Activated CD8-positive, alpha-beta T cell treated with anti-CD3 and anti-CD28 coated beads for 36 hours (primary cell): ENCODE measurements around the gene PSG11. TPM values are rescaled to one million over a fixed set of nuclear protein-coding genes. Genes with fewer than 3 reads are reported as not detected.
A peak's percentile ranks its signal among the peaks of the same experiment; 100 is the strongest.
"Not testable (repeated sequence)": the region's sequence is repeated elsewhere in the genome, so short reads cannot be mapped to it uniquely, and the experiment has no call there.

ENCODE experiments used
- ATAC-seq: fragments of 200-7000 bp; cut with Tn5 transposase; one replicate; pipeline ENCODE4 v1.10.0; 2021; ENCODE audit warnings: mild to moderate bottlenecking, moderate library complexity
- CTCF ChIA-PET: fragments of 350-600 bp; sonication (Branson Sonifier 250); formaldehyde crosslinking; loops from one replicate; lab custom pipeline; 2021; ENCODE audit warnings: antibody characterized with exemption; lab: Charles Lee
- POLR2A ChIA-PET: fragments of 350-600 bp; sonication (Branson Sonifier 250); formaldehyde crosslinking; loops from one replicate; lab custom pipeline; 2021; ENCODE audit warnings: antibody characterized with exemption; lab: Charles Lee
- DNase-seq: peaks from one replicate; pipeline ENCODE4 v3.0.0-alpha.2; 2020
- H3K27ac Mint-ChIP-seq: one replicate; pipeline ENCODE4 v1.8.0; 2021; ENCODE audit warnings: mild to moderate bottlenecking, mixed read lengths
- H3K27me3 Mint-ChIP-seq: one replicate; pipeline ENCODE4 v1.8.0; 2021; ENCODE audit warnings: mixed read lengths
- H3K36me3 Mint-ChIP-seq: one replicate; pipeline ENCODE4 v1.8.0; 2021; ENCODE audit warnings: low read depth, mixed read lengths
- H3K4me1 Mint-ChIP-seq: one replicate; pipeline ENCODE4 v1.8.0; 2021; ENCODE audit warnings: low read depth, mixed read lengths
- H3K4me3 Mint-ChIP-seq: one replicate; pipeline ENCODE4 v1.8.0; 2021; ENCODE audit warnings: mild to moderate bottlenecking, moderate library complexity, mixed read lengths
- H3K9me3 Mint-ChIP-seq: one replicate; pipeline ENCODE4 v1.8.0; 2021; ENCODE audit warnings: mixed read lengths
- intact Hi-C: fragments of 100-400 bp; cut with micrococcal nuclease; formaldehyde crosslinking; loops from one replicate; pipeline ENCODE4 v1.10.0; 2022
- total RNA-seq, 2 experiments: library from RNA; stranded (reverse); gene quantifications; one replicate each; pipeline ENCODE4 v1.2.3, GENCODE V29; 2021
- TF ChIP-seq, protein P1 (sequence below): fragments of 200-600 bp; IDR thresholded peaks from one replicate; pipeline ENCODE4 v1.8.0; 2022; ENCODE audit warnings: antibody characterized with exemption, mild to moderate bottlenecking

PSG11 gene
- total RNA-seq, 2 experiments from 2014 or later: not detected

DNA sequence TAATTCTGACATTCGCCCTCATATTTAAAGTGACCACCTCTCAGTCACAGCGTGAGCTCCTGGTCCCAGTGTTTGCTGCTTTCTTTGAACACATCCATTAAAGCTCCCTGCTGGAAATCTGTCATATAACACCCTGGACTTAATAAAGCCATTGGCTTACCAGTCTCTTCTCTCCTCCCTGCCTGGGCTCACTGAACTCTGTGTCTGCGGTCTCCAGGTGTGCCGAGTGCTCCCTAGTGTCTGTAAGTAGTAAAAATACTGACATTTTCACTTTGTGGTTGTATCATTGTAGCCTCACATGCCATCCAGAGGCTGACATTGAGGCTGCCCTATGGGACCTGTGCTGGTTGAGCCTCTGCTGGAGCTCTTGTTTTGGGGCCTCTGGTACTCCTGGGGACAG lies 2.6 kb upstream of the PSG11 start:
- TF ChIP-seq, protein P1, sequence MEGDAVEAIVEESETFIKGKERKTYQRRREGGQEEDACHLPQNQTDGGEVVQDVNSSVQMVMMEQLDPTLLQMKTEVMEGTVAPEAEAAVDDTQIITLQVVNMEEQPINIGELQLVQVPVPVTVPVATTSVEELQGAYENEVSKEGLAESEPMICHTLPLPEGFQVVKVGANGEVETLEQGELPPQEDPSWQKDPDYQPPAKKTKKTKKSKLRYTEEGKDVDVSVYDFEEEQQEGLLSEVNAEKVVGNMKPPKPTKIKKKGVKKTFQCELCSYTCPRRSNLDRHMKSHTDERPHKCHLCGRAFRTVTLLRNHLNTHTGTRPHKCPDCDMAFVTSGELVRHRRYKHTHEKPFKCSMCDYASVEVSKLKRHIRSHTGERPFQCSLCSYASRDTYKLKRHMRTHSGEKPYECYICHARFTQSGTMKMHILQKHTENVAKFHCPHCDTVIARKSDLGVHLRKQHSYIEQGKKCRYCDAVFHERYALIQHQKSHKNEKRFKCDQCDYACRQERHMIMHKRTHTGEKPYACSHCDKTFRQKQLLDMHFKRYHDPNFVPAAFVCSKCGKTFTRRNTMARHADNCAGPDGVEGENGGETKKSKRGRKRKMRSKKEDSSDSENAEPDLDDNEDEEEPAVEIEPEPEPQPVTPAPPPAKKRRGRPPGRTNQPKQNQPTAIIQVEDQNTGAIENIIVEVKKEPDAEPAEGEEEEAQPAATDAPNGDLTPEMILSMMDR: no peak
- Mint-ChIP-seq H3K36me3 (no peaks in the 10 kb centered on the region), H3K27ac (no peak overlapping the region), H3K4me3 (no peak overlapping the region), H3K4me1 (no peaks in the 10 kb centered on the region), H3K9me3 (no peaks in the 10 kb centered on the region), H3K27me3 (peaks cover 10% of the 10 kb centered on the region)
- ATAC-seq: no peak
- ChIA-PET POLR2A (no interaction called here), CTCF (no interaction called here)
- no peak for DNase-seq
- intact Hi-C loops: no loop called here

DNA sequence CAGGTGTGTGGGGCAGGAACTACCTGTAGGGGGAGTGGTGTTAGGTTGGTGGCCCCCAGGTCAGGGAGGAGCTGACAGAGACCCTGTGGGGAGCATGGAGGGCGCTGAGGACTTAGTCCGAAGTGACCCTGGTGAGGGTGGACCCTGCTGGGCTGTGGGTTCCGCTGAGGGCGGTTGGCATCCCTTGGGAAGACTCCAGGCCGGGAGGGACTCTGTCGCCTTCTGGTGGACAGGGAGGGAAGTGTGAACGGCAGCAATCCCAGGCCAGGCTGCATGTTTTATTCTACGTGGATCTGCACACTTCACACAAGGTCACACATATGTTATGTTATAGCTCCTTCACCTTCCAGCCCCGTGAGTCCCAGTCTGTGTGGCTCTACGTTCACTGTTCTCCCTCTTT lies 1.7 kb upstream of the PSG11 start:
- intact Hi-C loops, POLR2A ChIA-PET: not testable (repeated sequence)

DNA sequence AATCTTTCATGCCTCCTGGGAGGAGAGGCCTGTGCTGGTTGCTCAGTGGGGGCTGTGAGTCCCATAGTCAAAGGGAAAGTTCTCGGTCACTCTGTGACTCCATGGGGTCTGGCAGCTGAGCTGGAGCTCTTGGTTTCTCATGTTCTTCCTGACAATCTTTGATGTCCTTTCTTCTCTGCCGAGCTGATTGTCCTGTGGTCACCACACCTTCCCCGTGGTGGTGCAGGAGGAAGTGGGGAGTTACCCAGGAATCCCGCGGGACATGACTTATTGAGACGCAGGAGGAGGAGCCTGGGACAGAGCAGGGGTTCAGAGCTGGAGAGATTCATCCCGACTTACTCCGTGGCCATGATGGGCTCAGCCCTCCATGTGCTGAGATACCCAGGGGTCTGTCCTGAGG lies 792 bp upstream of the PSG11 start:
- H3K4me3 Mint-ChIP-seq, DNase-seq, H3K9me3 Mint-ChIP-seq, H3K4me1 Mint-ChIP-seq, POLR2A ChIA-PET, intact Hi-C loops, CTCF ChIA-PET, ATAC-seq, H3K27me3 Mint-ChIP-seq, H3K27ac Mint-ChIP-seq, H3K36me3 Mint-ChIP-seq: not testable (repeated sequence)

More for the DNA sequence above, 1.7 kb upstream of the PSG11 start:
- DNase-seq, ATAC-seq, H3K27ac Mint-ChIP-seq, H3K4me3 Mint-ChIP-seq, H3K9me3 Mint-ChIP-seq, H3K4me1 Mint-ChIP-seq, CTCF ChIA-PET, H3K27me3 Mint-ChIP-seq, H3K36me3 Mint-ChIP-seq: not testable (repeated sequence)

DNA sequence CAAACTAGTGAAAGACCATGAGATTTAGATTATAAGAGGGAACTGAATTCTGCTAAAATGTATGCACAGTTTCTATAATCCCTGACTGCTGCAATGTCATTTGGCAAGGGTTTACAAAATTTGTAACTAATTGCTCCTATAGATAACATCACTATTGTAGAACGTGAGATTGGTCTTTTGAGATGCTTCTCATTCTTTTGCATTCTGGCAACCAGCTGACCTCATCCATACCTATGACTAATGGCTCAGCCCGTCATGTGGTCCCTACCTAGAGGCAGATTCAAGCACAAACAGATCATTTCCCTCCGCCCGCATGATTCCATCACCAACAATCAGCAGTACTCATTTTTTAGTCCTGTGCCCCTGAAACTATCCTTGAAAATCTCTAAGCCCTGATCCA lies 4.2 kb downstream of the PSG11 start:
- H3K4me3 Mint-ChIP-seq, ATAC-seq, intact Hi-C loops, H3K4me1 Mint-ChIP-seq, H3K27me3 Mint-ChIP-seq, POLR2A ChIA-PET, H3K27ac Mint-ChIP-seq, DNase-seq, H3K9me3 Mint-ChIP-seq, H3K36me3 Mint-ChIP-seq, CTCF ChIA-PET: not testable (repeated sequence)

DNA sequence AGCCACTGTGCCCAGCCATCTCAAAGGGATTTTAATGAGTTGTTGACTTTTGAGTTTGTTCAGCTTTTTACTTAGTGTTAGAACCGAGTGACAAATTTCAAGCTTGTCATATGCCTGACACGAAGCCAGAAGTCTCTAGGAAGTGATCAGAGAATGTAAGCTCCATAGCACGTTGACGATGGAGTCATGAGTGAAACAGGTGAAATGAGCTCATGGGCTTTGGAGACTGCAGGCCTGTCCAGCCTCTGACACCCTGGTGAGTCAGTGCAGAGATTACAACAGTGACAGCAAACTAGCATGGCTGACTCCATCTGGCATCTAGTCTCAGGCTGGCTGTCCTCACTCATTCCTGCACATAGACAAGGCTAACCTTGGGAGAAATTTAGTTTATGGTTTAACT lies 4.6 kb downstream of the PSG11 start:
- H3K9me3 Mint-ChIP-seq, H3K27me3 Mint-ChIP-seq, H3K4me3 Mint-ChIP-seq, H3K36me3 Mint-ChIP-seq, H3K27ac Mint-ChIP-seq, ATAC-seq, CTCF ChIA-PET, DNase-seq, H3K4me1 Mint-ChIP-seq, POLR2A ChIA-PET, intact Hi-C loops: not testable (repeated sequence)

DNA sequence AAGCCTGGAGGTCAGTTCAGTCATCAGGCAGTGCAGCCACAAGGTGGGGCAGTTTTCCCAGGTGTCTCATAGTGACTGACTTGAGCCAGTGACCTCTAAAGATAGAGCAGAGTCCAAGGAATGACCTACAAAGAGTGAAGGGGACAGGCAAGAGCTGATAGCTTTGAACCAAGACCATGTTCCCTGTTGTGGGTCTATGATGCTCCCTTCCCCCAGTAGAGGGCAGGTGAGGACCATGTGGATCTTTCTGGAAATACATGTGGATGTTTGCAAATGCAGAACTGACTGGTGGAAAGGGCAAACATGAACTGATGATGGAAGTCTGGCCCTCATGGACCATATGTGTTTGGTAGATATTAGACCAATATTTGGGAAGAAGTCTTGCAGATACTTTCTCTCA lies 6.7 kb downstream of the PSG11 start:
- H3K9me3 Mint-ChIP-seq, ATAC-seq, H3K4me3 Mint-ChIP-seq, CTCF ChIA-PET, H3K4me1 Mint-ChIP-seq, intact Hi-C loops, H3K36me3 Mint-ChIP-seq, H3K27me3 Mint-ChIP-seq, POLR2A ChIA-PET, H3K27ac Mint-ChIP-seq: not testable (repeated sequence)
- peak; percentile 8 for DNase-seq

DNA sequence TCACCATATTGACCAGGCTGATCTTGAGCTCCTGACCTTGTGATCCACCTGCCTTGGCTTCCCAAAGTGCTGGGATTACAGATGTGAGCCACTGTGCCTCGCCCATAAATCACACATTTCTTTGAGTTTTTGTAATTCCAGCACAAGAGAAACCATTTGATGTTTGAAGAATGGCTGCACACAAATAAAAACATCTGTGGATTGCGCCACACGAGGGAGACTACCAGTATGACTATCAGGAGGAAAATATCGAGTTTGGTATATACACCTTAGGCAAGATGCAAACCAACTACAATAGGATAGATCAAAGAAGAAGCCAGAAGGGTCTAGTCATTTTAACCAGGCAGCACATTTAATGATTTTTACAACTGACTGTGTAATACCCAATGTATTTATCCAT lies 20.4 kb downstream of the PSG11 start:
- H3K4me1 Mint-ChIP-seq, DNase-seq, H3K4me3 Mint-ChIP-seq, CTCF ChIA-PET, intact Hi-C loops, H3K27ac Mint-ChIP-seq, H3K9me3 Mint-ChIP-seq, H3K36me3 Mint-ChIP-seq, ATAC-seq, POLR2A ChIA-PET: not testable (repeated sequence)
- peaks cover 20% of the 10 kb centered on the region for H3K27me3 Mint-ChIP-seq

DNA sequence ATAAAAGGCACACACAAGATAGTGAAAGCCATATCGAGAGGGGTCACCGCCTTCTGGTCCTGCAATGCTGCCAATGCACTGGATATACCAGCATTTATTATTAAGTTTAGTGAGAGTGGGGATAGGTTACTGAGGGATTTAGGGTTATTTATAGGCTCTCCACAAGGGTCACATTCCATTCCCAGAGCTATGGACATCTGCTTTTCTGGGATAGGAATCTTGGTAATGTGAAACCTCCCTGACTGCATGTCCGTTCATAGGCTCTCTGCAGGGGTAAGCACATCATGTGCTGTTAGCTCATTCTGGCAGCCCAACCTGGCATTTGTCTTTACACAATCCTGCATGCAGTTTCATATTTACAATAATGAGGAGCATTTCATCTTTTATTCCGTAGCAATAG lies 21.4 kb downstream of the PSG11 start:
- ATAC-seq, H3K4me1 Mint-ChIP-seq, H3K4me3 Mint-ChIP-seq, H3K9me3 Mint-ChIP-seq, H3K36me3 Mint-ChIP-seq, intact Hi-C loops, DNase-seq, POLR2A ChIA-PET, H3K27ac Mint-ChIP-seq, CTCF ChIA-PET: not testable (repeated sequence)
- H3K27me3 Mint-ChIP-seq: peaks cover 22% of the 10 kb centered on the region

DNA sequence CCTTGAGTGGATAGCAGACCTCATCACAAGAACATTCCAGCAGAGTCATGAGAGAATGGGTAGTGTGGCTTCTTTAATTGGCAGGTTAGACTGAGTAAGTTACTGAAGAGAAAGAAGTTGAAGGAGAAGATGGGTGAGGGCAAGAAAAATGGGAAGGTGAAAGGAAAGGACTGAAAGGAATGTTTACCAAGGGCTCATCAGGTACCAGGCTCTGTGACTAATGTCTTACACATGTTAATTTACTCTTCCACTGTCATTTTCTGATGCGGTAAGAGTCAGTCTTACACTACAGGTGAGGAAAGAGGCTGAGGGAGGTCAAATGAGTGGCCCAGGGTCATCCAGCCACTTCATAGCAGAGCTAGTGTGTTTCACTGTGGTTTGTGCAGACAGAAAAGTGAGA lies 22.6 kb downstream of the PSG11 start:
- CTCF ChIA-PET, intact Hi-C loops, H3K36me3 Mint-ChIP-seq, H3K9me3 Mint-ChIP-seq, H3K4me3 Mint-ChIP-seq, ATAC-seq, H3K4me1 Mint-ChIP-seq, POLR2A ChIA-PET, H3K27ac Mint-ChIP-seq, DNase-seq: not testable (repeated sequence)
- H3K27me3 Mint-ChIP-seq: peaks cover 16% of the 10 kb centered on the region

DNA sequence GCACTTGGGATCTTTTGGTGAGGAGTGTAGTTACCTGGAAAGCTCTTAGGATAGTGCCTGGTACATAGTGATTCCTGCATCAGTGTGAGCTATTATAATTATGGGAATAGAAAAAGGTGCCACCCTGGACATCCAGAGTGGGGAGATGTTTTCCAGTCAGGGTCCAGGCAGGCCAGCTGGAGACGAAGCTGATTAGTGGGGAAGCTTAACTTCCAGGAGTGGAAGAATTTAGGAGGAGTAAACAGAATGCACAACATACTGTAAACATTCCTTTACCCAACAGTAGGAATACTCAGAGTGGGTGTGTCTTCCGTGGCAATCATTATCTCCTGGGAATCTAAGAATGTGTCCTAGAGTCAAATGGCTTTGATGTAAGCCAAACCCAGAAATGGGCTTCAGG lies 23.3 kb downstream of the PSG11 start:
- H3K27ac Mint-ChIP-seq, CTCF ChIA-PET: not testable (repeated sequence)
- H3K27me3 Mint-ChIP-seq: peaks cover 16% of the 10 kb centered on the region

DNA sequence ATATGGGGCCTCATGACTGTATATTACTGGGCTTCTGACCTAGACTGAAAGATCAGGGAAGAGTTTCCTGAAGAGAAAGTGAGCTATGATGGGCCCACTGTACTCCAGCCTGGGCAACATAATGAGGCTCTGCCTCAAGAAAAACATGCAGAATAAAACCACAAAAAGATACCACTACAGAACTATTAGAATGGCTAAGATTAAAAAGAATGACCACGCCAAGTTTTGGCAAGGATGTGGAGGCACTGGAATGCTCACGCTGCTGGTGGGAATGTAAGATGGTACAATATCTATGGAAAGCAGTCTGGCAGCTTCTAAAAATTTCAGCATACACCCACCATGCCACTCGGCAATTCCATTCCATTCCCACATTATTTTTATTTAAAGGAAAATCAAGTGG lies 30.1 kb downstream of the PSG11 start:
- H3K9me3 Mint-ChIP-seq, CTCF ChIA-PET, H3K36me3 Mint-ChIP-seq, H3K4me1 Mint-ChIP-seq, H3K4me3 Mint-ChIP-seq, H3K27ac Mint-ChIP-seq, intact Hi-C loops, DNase-seq, H3K27me3 Mint-ChIP-seq, ATAC-seq, POLR2A ChIA-PET: not testable (repeated sequence)

More for the DNA sequence above, 23.3 kb downstream of the PSG11 start:
- H3K4me1 Mint-ChIP-seq, POLR2A ChIA-PET, DNase-seq, ATAC-seq, H3K36me3 Mint-ChIP-seq, intact Hi-C loops, H3K4me3 Mint-ChIP-seq, H3K9me3 Mint-ChIP-seq: not testable (repeated sequence)
